HEK293 (cell line): ENCODE results near the gene MEOX2.

Experiments used
- CTCF ChIA-PET: fragments of 350-600 bp; formaldehyde crosslinking; extraction: SDS; loops from one replicate; lab custom pipeline; 2021; ENCODE audit warnings: antibody characterized with exemption; lab: Yijun Ruan, JAX
- POLR2A ChIA-PET: fragments of 300-600 bp; formaldehyde crosslinking; extraction: SDS; loops from one replicate; lab custom pipeline; 2020; ENCODE audit warnings: antibody characterized with exemption, inconsistent platforms; lab: Yijun Ruan, JAX
- H3K27ac ChIP-seq: fragments of 200-500 bp; sonication (Bioruptor generic); 2 replicates; pipeline ENCODE4 v1.5.1; 2014; ENCODE audit warnings: low read depth, low read length, control low read depth, inconsistent platforms; ENCODE audit errors: extremely low read depth
- H3K36me3 ChIP-seq, 2 experiments: fragments of 200-500 bp in 1 of 2; sonication (Bioruptor generic) in 1 of 2; 1 replicate in 1 of 2; 2 replicates in 1 of 2; pipeline ENCODE4 v1.5.1; 2014 to 2017; ENCODE audit warnings: inconsistent platforms in 2 of 2, low read length in 2 of 2; ENCODE audit not compliant: control insufficient read depth in 2 of 2, insufficient read depth in 1 of 2
- H3K4me1 ChIP-seq: fragments of 200-500 bp; sonication (Bioruptor generic); 2 replicates; pipeline ENCODE4 v1.5.1; 2014; ENCODE audit warnings: mild to moderate bottlenecking, low read length, inconsistent platforms; ENCODE audit not compliant: control insufficient read depth, insufficient read depth
- H3K4me3 ChIP-seq: 2 replicates; pipeline ENCODE4 v1.5.1; 2011; ENCODE audit warnings: low read depth, mild to moderate bottlenecking, control low read depth, low read length, moderate library complexity
- H3K9me3 ChIP-seq: fragments of 200-500 bp; sonication (Bioruptor generic); 2 replicates; pipeline ENCODE4 v1.5.1; 2014; ENCODE audit warnings: low read depth, low read length, inconsistent platforms; ENCODE audit not compliant: control insufficient read depth, insufficient read depth
- HOXA7 ChIP-seq: sonication (generic); formaldehyde crosslinking; IDR thresholded peaks from 2 replicates; pipeline ENCODE4 v1.8.1; 2022; ENCODE audit warnings: missing genetic modification reagents, borderline replicate concordance
- HOXD13 ChIP-seq: sonication (generic); formaldehyde crosslinking; IDR thresholded peaks from 2 replicates; pipeline ENCODE4 v1.8.0; 2022; ENCODE audit warnings: missing genetic modification reagents, borderline replicate concordance
- INSM2 ChIP-seq: fragments of 450-650 bp; formaldehyde crosslinking; IDR thresholded peaks from 2 replicates; pipeline ENCODE4 v1.5.1; 2016; ENCODE audit warnings: missing biosample characterization, missing genetic modification characterization
- KLF10 ChIP-seq: fragments of 450-650 bp; IDR thresholded peaks from 2 replicates; pipeline ENCODE4 v1.5.1; 2018; ENCODE audit warnings: missing biosample characterization, mild to moderate bottlenecking, missing genetic modification characterization
- MEIS1 ChIP-seq: sonication (generic); formaldehyde crosslinking; IDR thresholded peaks from 2 replicates; pipeline ENCODE4 v1.8.1; 2022; ENCODE audit warnings: missing genetic modification reagents, mild to moderate bottlenecking, borderline replicate concordance
- OVOL3 ChIP-seq: fragments of 450-650 bp; formaldehyde crosslinking; IDR thresholded peaks from 2 replicates; pipeline ENCODE4 v1.5.1; 2016; ENCODE audit warnings: missing biosample characterization, missing genetic modification characterization
- REPIN1 ChIP-seq: fragments of 450-650 bp; formaldehyde crosslinking; IDR thresholded peaks from 2 replicates; pipeline ENCODE4 v1.5.1; 2017; ENCODE audit warnings: missing biosample characterization, missing genetic modification characterization, low read depth
- YY1 ChIP-seq: fragments of 450-650 bp; formaldehyde crosslinking; IDR thresholded peaks from 2 replicates; pipeline ENCODE4 v1.5.1; 2018; ENCODE audit warnings: missing biosample characterization, missing genetic modification characterization
- ZBTB1 ChIP-seq: fragments of 450-650 bp; formaldehyde crosslinking; IDR thresholded peaks from 2 replicates; pipeline ENCODE4 v1.5.1; 2016; ENCODE audit warnings: missing biosample characterization, missing genetic modification characterization
- ZBTB10 ChIP-seq: fragments of 450-650 bp; formaldehyde crosslinking; IDR thresholded peaks from 2 replicates; pipeline ENCODE4 v1.5.1; 2016; ENCODE audit warnings: missing biosample characterization, missing genetic modification characterization
- ZNF10 ChIP-seq: fragments of 450-650 bp; formaldehyde crosslinking; IDR thresholded peaks from 2 replicates; pipeline ENCODE4 v1.5.1; 2017; ENCODE audit warnings: missing biosample characterization, missing genetic modification characterization
- ZNF114 ChIP-seq: fragments of 450-650 bp; formaldehyde crosslinking; IDR thresholded peaks from 2 replicates; pipeline ENCODE4 v1.5.0; 2017; ENCODE audit warnings: missing biosample characterization, missing genetic modification characterization
- ZNF133 ChIP-seq: fragments of 450-650 bp; formaldehyde crosslinking; IDR thresholded peaks from 2 replicates; pipeline ENCODE4 v1.5.1; 2016; ENCODE audit warnings: missing biosample characterization, missing genetic modification characterization
- ZNF214 ChIP-seq: fragments of 450-650 bp; formaldehyde crosslinking; IDR thresholded peaks from 2 replicates; pipeline ENCODE4 v1.5.1; 2017; ENCODE audit warnings: missing biosample characterization, mild to moderate bottlenecking, missing genetic modification characterization, borderline replicate concordance
- ZNF24 ChIP-seq: fragments of 450-650 bp; formaldehyde crosslinking; IDR thresholded peaks from 2 replicates; pipeline ENCODE4 v1.5.1; 2016; ENCODE audit warnings: missing biosample characterization, missing genetic modification characterization
- ZNF292 ChIP-seq: fragments of 450-650 bp; formaldehyde crosslinking; IDR thresholded peaks from 2 replicates; pipeline ENCODE4 v1.5.1; 2016; ENCODE audit warnings: low read depth, missing biosample characterization, missing genetic modification characterization, borderline replicate concordance
- ZNF366 ChIP-seq: fragments of 450-650 bp; formaldehyde crosslinking; conservative IDR thresholded peaks from 2 replicates; pipeline ENCODE4 v1.5.1; 2016; ENCODE audit warnings: missing biosample characterization, missing genetic modification characterization
- ZNF48 ChIP-seq: fragments of 450-650 bp; formaldehyde crosslinking; IDR thresholded peaks from 2 replicates; pipeline ENCODE4 v1.5.1; 2016; ENCODE audit warnings: missing biosample characterization, missing genetic modification characterization
- ZNF514 ChIP-seq: fragments of 450-650 bp; formaldehyde crosslinking; IDR thresholded peaks from 2 replicates; pipeline ENCODE4 v1.5.1; 2016; ENCODE audit warnings: missing biosample characterization, missing genetic modification characterization
- ZNF561 ChIP-seq: fragments of 450-650 bp; IDR thresholded peaks from 2 replicates; pipeline ENCODE4 v1.5.1; 2018; ENCODE audit warnings: missing biosample characterization, missing genetic modification characterization, borderline replicate concordance
- ZNF571 ChIP-seq: fragments of 450-650 bp; formaldehyde crosslinking; IDR thresholded peaks from 2 replicates; pipeline ENCODE4 v1.5.0; 2017; ENCODE audit warnings: missing biosample characterization, missing genetic modification characterization
- ZNF596 ChIP-seq: fragments of 450-650 bp; IDR thresholded peaks from 2 replicates; pipeline ENCODE4 v1.5.0; 2018; ENCODE audit warnings: missing biosample characterization, mild to moderate bottlenecking, missing genetic modification characterization, moderate library complexity
- ZNF664 ChIP-seq: fragments of 450-650 bp; formaldehyde crosslinking; IDR thresholded peaks from 2 replicates; pipeline ENCODE4 v1.5.1; 2016; ENCODE audit warnings: missing biosample characterization, missing genetic modification characterization
- ZNF785 ChIP-seq: fragments of 450-650 bp; formaldehyde crosslinking; IDR thresholded peaks from 2 replicates; pipeline ENCODE4 v1.5.1; 2016; ENCODE audit warnings: missing biosample characterization, missing genetic modification characterization
- ZNF830 ChIP-seq: fragments of 450-650 bp; IDR thresholded peaks from 2 replicates; pipeline ENCODE4 v1.5.0; 2018; ENCODE audit warnings: missing biosample characterization, missing genetic modification characterization, low read depth, mild to moderate bottlenecking, moderate library complexity
- TF ChIP-seq, protein P1 (sequence below): fragments of 450-650 bp; formaldehyde crosslinking; IDR thresholded peaks from 2 replicates; pipeline ENCODE4 v1.5.1; 2017; ENCODE audit warnings: missing biosample characterization, missing genetic modification characterization
- TF ChIP-seq, protein P2 (sequence below): fragments of 450-650 bp; formaldehyde crosslinking; IDR thresholded peaks from 2 replicates; pipeline ENCODE4 v1.5.1; 2016; ENCODE audit warnings: missing biosample characterization, missing genetic modification characterization
- TF ChIP-seq, protein P3 (sequence below): fragments of 450-650 bp; formaldehyde crosslinking; IDR thresholded peaks from 2 replicates; pipeline ENCODE4 v1.5.1; 2017; ENCODE audit warnings: missing biosample characterization, missing genetic modification characterization

The MEOX2 gene

GRCh38 chr7:15643000-15643705 is 43.3 kb downstream of the MEOX2 start (continued):
- TF ChIP-seq ZNF292 (tag by site-specific recombination) (no peak), ZNF214 (tag by site-specific recombination) (no peak), ZNF133 (tag by site-specific recombination) (no peak), ZNF24 (tag by site-specific recombination) (no peak), HOXD13 (no peak), ZNF830 (tag by site-specific recombination) (no peak), ZBTB1 (no peak), ZNF114 (tag by site-specific recombination) (no peak), KLF10 (tag by site-specific recombination) (no peak), HOXA7 (CRISPR knock-in tag) (no peak)

DNA sequence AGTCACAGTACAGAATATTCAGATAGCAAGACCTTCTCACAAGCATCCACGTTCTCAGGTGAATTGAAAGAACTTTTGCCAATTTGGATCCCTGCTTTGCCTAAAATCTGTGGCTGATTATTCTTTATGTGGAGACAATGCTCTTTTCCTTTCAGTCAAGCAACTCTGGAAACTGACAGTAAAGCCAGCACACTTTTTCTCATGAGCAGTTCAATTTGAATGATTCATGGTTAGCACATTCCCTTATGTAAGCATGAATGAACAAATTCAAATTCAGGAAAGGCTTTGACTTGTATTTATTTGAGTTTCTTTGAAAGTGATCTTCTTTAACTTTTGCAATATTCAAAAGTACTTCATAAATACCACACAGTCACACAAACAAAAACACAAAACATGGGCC is 57.6 kb downstream of the MEOX2 start:
- Histone ChIP-seq H3K27ac (no peak overlapping the region), H3K4me3 (no peak overlapping the region), H3K4me1 (no peaks in the 10 kb centered on the region), H3K9me3 (no peaks in the 10 kb centered on the region), H3K36me3 (no peaks in the 10 kb centered on the region)
- ChIA-PET CTCF (no interaction called here), POLR2A (no interaction called here)
- no peak for TF ChIP-seq OVOL3 (tag by site-specific recombination)
- TF ChIP-seq ZNF10 (tag by site-specific recombination) = no peak
- TF ChIP-seq, protein P1, sequence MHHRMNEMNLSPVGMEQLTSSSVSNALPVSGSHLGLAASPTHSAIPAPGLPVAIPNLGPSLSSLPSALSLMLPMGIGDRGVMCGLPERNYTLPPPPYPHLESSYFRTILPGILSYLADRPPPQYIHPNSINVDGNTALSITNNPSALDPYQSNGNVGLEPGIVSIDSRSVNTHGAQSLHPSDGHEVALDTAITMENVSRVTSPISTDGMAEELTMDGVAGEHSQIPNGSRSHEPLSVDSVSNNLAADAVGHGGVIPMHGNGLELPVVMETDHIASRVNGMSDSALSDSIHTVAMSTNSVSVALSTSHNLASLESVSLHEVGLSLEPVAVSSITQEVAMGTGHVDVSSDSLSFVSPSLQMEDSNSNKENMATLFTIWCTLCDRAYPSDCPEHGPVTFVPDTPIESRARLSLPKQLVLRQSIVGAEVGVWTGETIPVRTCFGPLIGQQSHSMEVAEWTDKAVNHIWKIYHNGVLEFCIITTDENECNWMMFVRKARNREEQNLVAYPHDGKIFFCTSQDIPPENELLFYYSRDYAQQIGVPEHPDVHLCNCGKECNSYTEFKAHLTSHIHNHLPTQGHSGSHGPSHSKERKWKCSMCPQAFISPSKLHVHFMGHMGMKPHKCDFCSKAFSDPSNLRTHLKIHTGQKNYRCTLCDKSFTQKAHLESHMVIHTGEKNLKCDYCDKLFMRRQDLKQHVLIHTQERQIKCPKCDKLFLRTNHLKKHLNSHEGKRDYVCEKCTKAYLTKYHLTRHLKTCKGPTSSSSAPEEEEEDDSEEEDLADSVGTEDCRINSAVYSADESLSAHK (tag by site-specific recombination) = no peak
- TF ChIP-seq ZNF596 (tag by site-specific recombination) = no peak
- no peak for TF ChIP-seq ZNF561
- no peak for TF ChIP-seq ZBTB10
- TF ChIP-seq, protein P2, sequence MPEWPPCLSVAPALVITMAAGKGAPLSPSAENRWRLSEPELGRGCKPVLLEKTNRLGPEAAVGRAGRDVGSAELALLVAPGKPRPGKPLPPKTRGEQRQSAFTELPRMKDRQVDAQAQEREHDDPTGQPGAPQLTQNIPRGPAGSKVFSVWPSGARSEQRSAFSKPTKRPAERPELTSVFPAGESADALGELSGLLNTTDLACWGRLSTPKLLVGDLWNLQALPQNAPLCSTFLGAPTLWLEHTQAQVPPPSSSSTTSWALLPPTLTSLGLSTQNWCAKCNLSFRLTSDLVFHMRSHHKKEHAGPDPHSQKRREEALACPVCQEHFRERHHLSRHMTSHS (tag by site-specific recombination) = no peak
- no peak for TF ChIP-seq ZNF366 (tag by site-specific recombination)
- TF ChIP-seq MEIS1 (CRISPR knock-in tag) = no peak
- TF ChIP-seq ZNF571 (tag by site-specific recombination) = no peak
- TF ChIP-seq ZNF664 (tag by site-specific recombination) = no peak
- TF ChIP-seq INSM2 (tag by site-specific recombination) = no peak
- no peak for TF ChIP-seq ZNF785 (tag by site-specific recombination)
- no peak for TF ChIP-seq YY1
- no peak for TF ChIP-seq REPIN1 (tag by site-specific recombination)
- TF ChIP-seq, protein P3, sequence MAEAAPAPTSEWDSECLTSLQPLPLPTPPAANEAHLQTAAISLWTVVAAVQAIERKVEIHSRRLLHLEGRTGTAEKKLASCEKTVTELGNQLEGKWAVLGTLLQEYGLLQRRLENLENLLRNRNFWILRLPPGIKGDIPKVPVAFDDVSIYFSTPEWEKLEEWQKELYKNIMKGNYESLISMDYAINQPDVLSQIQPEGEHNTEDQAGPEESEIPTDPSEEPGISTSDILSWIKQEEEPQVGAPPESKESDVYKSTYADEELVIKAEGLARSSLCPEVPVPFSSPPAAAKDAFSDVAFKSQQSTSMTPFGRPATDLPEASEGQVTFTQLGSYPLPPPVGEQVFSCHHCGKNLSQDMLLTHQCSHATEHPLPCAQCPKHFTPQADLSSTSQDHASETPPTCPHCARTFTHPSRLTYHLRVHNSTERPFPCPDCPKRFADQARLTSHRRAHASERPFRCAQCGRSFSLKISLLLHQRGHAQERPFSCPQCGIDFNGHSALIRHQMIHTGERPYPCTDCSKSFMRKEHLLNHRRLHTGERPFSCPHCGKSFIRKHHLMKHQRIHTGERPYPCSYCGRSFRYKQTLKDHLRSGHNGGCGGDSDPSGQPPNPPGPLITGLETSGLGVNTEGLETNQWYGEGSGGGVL (tag by site-specific recombination) = no peak
- no peak for TF ChIP-seq ZNF514 (tag by site-specific recombination)
- no peak for TF ChIP-seq ZNF48 (tag by site-specific recombination)
